NCI-H2227 treated with DMSO at 0.1 percent for 48 hours (cell line): Measurements from ENCODE around the gene TIMM21.
A peak's percentile ranks its signal among the peaks of the same experiment; 100 is the strongest.

Source experiments
- DNase-seq: peaks from one replicate; lab custom pipeline; 2025; lab: John Stamatoyannopoulos, UW

The TIMM21 gene

GRCh38 chr18:74148543-74149070 is 284 bp downstream of the TIMM21 start:
- DNase-seq = no peak

GRCh38 chr18:74149878-74150277 is 1.6 kb downstream of the TIMM21 start:
- no peak for DNase-seq

GRCh38 chr18:74152270-74152669 is 3.9 kb downstream of the TIMM21 start:
- no peak for DNase-seq

GRCh38 chr18:74152857-74153256 is 4.5 kb downstream of the TIMM21 start:
- DNase-seq = no peak

- DNase-seq = no peak
These were observed 5.1 kb downstream of the TIMM21 start for GRCh38 chr18:74153377-74153776.

GRCh38 chr18:74153793-74154192 is 5.5 kb downstream of the TIMM21 start:
- no peak for DNase-seq

GRCh38 chr18:74154716-74155115 is 6.4 kb downstream of the TIMM21 start:
- no peak for DNase-seq

GRCh38 chr18:74155276-74155675 is 7.0 kb downstream of the TIMM21 start:
- no peak for DNase-seq

GRCh38 chr18:74163019-74163660 is 14.8 kb downstream of the TIMM21 start:
- DNase-seq = no peak

- DNase-seq = no peak
These were observed 18.1 kb downstream of the TIMM21 start for GRCh38 chr18:74166386-74166785.

GRCh38 chr18:74171910-74172606 is 23.7 kb downstream of the TIMM21 start:
- no peak for DNase-seq

- DNase-seq = peak; percentile 22
These were observed 24.5 kb downstream of the TIMM21 start for GRCh38 chr18:74172697-74173433.

GRCh38 chr18:74173434-74173750 is 25.1 kb downstream of the TIMM21 start:
- no peak for DNase-seq

GRCh38 chr18:74175658-74176057 is 27.3 kb downstream of the TIMM21 start:
- no peak for DNase-seq

- no peak for DNase-seq
These were observed 30.6 kb downstream of the TIMM21 start for GRCh38 chr18:74178884-74179283.

GRCh38 chr18:74179623-74180199 is 31.4 kb downstream of the TIMM21 start:
- no peak for DNase-seq

GRCh38 chr18:74182335-74182734 is 34.0 kb downstream of the TIMM21 start:
- DNase-seq = no peak

GRCh38 chr18:74183130-74183529 is 34.8 kb downstream of the TIMM21 start:
- no peak for DNase-seq

- DNase-seq = no peak
These were observed 36.6 kb downstream of the TIMM21 start for GRCh38 chr18:74184875-74185274.

GRCh38 chr18:74185860-74186259 is 37.5 kb downstream of the TIMM21 start:
- DNase-seq = no peak

- DNase-seq = no peak
These were observed 38.3 kb downstream of the TIMM21 start for GRCh38 chr18:74186661-74187060.

- DNase-seq = no peak
These were observed 41.8 kb downstream of the TIMM21 start for GRCh38 chr18:74190086-74190485.

GRCh38 chr18:74191577-74191976 is 43.3 kb downstream of the TIMM21 start:
- DNase-seq = no peak
